Parathyroid adenoma (tissue), 2 donors: ENCODE results near the gene NELFE.
"Not testable (repeated sequence)": the region's sequence is repeated elsewhere in the genome, so short reads cannot be mapped to it uniquely, and the experiment has no call there.

Source experiments
- H2AFZ ChIP-seq: fragments of 300-600 bp; sonication (generic); one replicate; pipeline ENCODE4 v1.7.0; 2017; ENCODE audit warnings: antibody characterized with exemption, mild to moderate bottlenecking
- H3K27ac ChIP-seq: fragments of 300-600 bp; sonication (generic); one replicate; pipeline ENCODE4 v1.7.0; 2017
- H3K27me3 ChIP-seq: fragments of 300-600 bp; sonication (generic); one replicate; pipeline ENCODE4 v1.7.0; 2017; ENCODE audit warnings: low read length; ENCODE audit not compliant: control insufficient read depth, insufficient read depth
- H3K36me3 ChIP-seq: fragments of 300-600 bp; sonication (generic); one replicate; pipeline ENCODE4 v1.7.0; 2017; ENCODE audit warnings: low read length; ENCODE audit not compliant: control insufficient read depth, insufficient read depth
- H3K4me1 ChIP-seq: fragments of 300-600 bp; sonication (generic); one replicate; pipeline ENCODE4 v1.7.0; 2017; ENCODE audit warnings: control low read depth
- H3K4me2 ChIP-seq: fragments of 300-600 bp; sonication (generic); one replicate; pipeline ENCODE4 v1.7.0; 2017; ENCODE audit warnings: low read length
- H3K4me3 ChIP-seq: fragments of 300-600 bp; sonication (generic); one replicate; pipeline ENCODE4 v1.7.0; 2017; ENCODE audit warnings: low read depth, low read length
- H3K79me2 ChIP-seq: fragments of 300-600 bp; sonication (generic); one replicate; pipeline ENCODE4 v1.7.0; 2017; ENCODE audit warnings: control low read depth
- H3K9ac ChIP-seq: fragments of 300-600 bp; sonication (generic); one replicate; pipeline ENCODE4 v1.7.0; 2017; ENCODE audit warnings: mild to moderate bottlenecking
- H3K9me3 ChIP-seq: fragments of 300-600 bp; sonication (generic); one replicate; pipeline ENCODE4 v1.7.0; 2017; ENCODE audit warnings: low read length; ENCODE audit not compliant: control insufficient read depth
- CTCF ChIP-seq: fragments of 300-600 bp; sonication (generic); IDR thresholded peaks from one replicate; pipeline ENCODE4 v1.7.0; 2017; ENCODE audit warnings: antibody characterized with exemption, mild to moderate bottlenecking
- donor health status: primary hyperparathyroidism.

NELFE gene

GRCh38 chr6:31958741-31959739, at the start of gene NELFE, which contains the start of gene SKIC2:
TSS of gene NELFE (minus strand) at chr6:31958971. CDS start at chr6:31958446, 525 bp downstream.
TSS of gene SKIC2 (plus strand) at chr6:31959175. CDS start at chr6:31959193, 18 bp downstream.
- Histone ChIP-seq H3K36me3 (no peaks in the 10 kb centered on the region), H3K27me3 (no peaks in the 10 kb centered on the region), H3K4me1 (peaks cover 9% of the 10 kb centered on the region), H3K4me2 (peak within 1 kb of the TSS; percentile 90), H3K27ac (peak within 1 kb of the TSS; percentile 90), H3K9me3 (no peaks in the 10 kb centered on the region), H3K79me2 (peaks cover 11% of the 10 kb centered on the region), H3K9ac (peak within 1 kb of the TSS; percentile 93), H2AFZ (peak within 1 kb of the TSS; percentile 96), H3K4me3 (peak within 1 kb of the TSS; percentile 89)
- no peak for TF ChIP-seq CTCF

- not testable (repeated sequence) for H3K4me3 ChIP-seq, H3K4me1 ChIP-seq, H3K36me3 ChIP-seq, H2AFZ ChIP-seq, H3K27me3 ChIP-seq, H3K4me2 ChIP-seq, H3K9me3 ChIP-seq, H3K79me2 ChIP-seq, H3K27ac ChIP-seq, H3K9ac ChIP-seq
These were observed 49.3 kb upstream of the NELFE start for GRCh38 chr6:32008037-32008436.

- not testable (repeated sequence) for H3K27me3 ChIP-seq, H3K4me2 ChIP-seq, H3K9ac ChIP-seq, H3K79me2 ChIP-seq, H3K36me3 ChIP-seq, H3K9me3 ChIP-seq, H2AFZ ChIP-seq, H3K4me3 ChIP-seq, H3K27ac ChIP-seq, H3K4me1 ChIP-seq
These were observed 48.3 kb upstream of the NELFE start for GRCh38 chr6:32007086-32007485.

- not testable (repeated sequence) for H3K4me1 ChIP-seq, H3K4me2 ChIP-seq, H3K9me3 ChIP-seq, H3K9ac ChIP-seq, H2AFZ ChIP-seq, H3K27me3 ChIP-seq, H3K4me3 ChIP-seq, H3K36me3 ChIP-seq, H3K27ac ChIP-seq, H3K79me2 ChIP-seq
These were observed 47.3 kb upstream of the NELFE start for GRCh38 chr6:32005991-32006529.

- H3K36me3 ChIP-seq, H3K27me3 ChIP-seq, H3K27ac ChIP-seq, H3K4me1 ChIP-seq, H3K9ac ChIP-seq, H3K79me2 ChIP-seq, H2AFZ ChIP-seq, H3K4me3 ChIP-seq, H3K9me3 ChIP-seq, H3K4me2 ChIP-seq: not testable (repeated sequence)
These were observed 46.7 kb upstream of the NELFE start for GRCh38 chr6:32005538-32005880.

GRCh38 chr6:32004864-32005537, 46.2 kb upstream of the NELFE start:
- H3K27ac ChIP-seq, H3K79me2 ChIP-seq, H3K9me3 ChIP-seq, H3K36me3 ChIP-seq, H2AFZ ChIP-seq, H3K27me3 ChIP-seq, H3K4me3 ChIP-seq, H3K4me2 ChIP-seq, H3K9ac ChIP-seq, H3K4me1 ChIP-seq: not testable (repeated sequence)

- H3K4me2 ChIP-seq, H3K4me3 ChIP-seq, H3K4me1 ChIP-seq, H2AFZ ChIP-seq, H3K27me3 ChIP-seq, H3K36me3 ChIP-seq, H3K79me2 ChIP-seq, H3K9me3 ChIP-seq, H3K27ac ChIP-seq, H3K9ac ChIP-seq: not testable (repeated sequence)
These were observed 45.6 kb upstream of the NELFE start for GRCh38 chr6:32004393-32004792.

- H3K27me3 ChIP-seq, result not testable (repeated sequence)
These were observed 44.5 kb upstream of the NELFE start for GRCh38 chr6:32003301-32003700.

GRCh38 chr6:32002546-32003268, 43.9 kb upstream of the NELFE start:
- not testable (repeated sequence) for H3K27ac ChIP-seq, H3K9ac ChIP-seq, H3K9me3 ChIP-seq, H2AFZ ChIP-seq, H3K4me1 ChIP-seq, H3K27me3 ChIP-seq, H3K79me2 ChIP-seq, H3K36me3 ChIP-seq, H3K4me3 ChIP-seq, H3K4me2 ChIP-seq

More at GRCh38 chr6:32003301-32003700, 44.5 kb upstream of the NELFE start:
- not testable (repeated sequence) for H3K79me2 ChIP-seq, H3K9me3 ChIP-seq, H3K27ac ChIP-seq, H3K4me3 ChIP-seq, H3K36me3 ChIP-seq, H3K4me2 ChIP-seq, H3K4me1 ChIP-seq, H3K9ac ChIP-seq, H2AFZ ChIP-seq
